ENCODE results near the gene SSR2.
"Not testable (repeated sequence)": the region's sequence is repeated elsewhere in the genome, so short reads cannot be mapped to it uniquely, and the experiment has no call there.

Gene SSR2

DNA sequence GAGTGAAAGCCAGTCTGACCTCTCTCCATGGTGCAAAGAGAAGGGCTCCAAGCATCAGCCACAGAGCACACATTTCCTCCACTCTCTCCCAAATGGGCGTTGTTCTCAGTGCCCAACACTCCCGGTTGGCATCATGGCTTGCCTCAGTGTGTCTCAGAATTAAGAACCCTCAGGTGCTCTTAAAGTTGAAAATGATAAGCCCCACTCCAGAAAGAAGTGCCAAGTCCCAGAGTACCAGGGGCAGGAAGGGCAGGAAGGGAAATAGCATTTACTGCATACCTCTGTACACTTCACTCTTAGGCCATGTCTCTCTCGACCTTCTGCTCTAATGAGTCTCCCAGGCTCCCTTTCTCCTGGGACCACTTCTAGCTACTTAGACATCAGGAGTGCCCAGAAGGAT lies 27.2 kb downstream of the SSR2 start:
- peak; percentile 34 for DNase-seq (ENCODE audit: low spot score)

DNA sequence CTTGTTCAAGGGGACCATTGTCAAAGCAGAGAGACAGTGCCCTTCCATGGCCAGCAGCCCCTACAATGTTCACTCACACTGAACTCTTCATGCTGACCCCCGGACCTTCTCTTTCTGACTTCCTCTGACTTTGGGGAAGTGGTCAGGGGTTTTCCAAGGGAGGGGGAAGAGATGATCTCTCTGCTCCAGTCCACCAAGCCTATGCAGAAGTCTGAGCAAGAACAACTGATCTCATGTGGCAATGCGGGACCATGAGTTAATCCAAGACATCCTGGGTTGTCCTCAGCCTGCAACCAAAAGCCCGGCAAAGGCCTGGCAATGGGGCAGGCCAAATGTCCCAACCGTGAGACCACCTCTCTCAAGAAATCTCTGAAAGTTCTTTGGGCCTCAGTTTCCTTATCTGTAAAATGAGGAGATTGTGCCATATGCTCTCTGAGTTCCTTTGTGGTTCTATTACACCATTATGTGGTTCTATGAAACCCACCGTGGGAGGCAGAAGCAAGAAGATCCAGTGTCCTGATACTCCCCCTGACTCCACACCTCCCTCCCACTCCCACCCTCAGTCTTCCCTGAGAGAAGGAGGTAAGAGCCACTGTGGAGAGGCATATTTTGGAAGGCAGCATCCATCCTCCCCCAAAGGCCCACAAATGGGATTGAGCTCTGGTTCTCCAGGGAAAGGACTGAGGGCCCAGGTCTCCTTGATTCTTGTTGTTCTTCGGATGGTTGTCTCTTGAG lies 30.6 kb downstream of the SSR2 start:
- no peak for DNase-seq (ENCODE audit: low spot score)

DNA sequence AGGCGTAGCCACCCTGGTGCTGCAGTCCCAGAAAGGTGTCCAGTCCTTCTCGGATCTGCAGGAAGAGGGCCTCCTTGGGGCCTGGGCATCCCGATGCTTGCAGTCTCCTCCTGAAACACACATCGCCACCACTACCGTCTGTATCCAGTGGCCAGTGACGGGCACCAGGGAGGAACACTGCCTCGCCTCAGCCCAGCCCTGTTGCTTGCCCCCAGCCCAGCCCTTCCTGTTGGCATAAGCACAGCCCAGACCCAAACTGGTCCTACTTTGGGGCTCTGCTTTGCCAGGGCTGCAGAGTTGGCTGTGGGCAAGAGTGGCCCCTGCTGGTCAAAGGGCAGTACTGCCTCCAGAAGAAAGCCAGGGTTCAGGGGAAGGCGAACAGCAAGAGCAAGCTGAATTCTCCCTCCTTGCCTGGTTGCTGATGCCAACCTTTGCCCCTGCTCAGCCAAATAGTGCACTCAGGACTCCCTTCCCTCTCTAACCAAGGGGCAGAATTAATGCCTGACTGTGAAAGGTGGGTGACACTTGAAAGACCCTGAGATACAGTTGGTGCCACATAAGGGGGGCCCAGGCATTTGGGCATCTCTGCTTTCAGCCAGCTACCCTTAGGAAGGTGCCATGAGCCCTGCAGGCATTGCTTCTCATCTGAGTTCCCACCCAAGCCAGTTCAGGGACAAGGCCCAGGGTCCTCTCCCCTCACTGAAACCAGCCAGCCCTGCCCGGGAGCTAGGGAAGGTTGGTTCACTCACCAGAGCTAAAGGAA lies 31.3 kb downstream of the SSR2 start:
- DNase-seq (ENCODE audit: low spot score): peak; percentile 90

DNA sequence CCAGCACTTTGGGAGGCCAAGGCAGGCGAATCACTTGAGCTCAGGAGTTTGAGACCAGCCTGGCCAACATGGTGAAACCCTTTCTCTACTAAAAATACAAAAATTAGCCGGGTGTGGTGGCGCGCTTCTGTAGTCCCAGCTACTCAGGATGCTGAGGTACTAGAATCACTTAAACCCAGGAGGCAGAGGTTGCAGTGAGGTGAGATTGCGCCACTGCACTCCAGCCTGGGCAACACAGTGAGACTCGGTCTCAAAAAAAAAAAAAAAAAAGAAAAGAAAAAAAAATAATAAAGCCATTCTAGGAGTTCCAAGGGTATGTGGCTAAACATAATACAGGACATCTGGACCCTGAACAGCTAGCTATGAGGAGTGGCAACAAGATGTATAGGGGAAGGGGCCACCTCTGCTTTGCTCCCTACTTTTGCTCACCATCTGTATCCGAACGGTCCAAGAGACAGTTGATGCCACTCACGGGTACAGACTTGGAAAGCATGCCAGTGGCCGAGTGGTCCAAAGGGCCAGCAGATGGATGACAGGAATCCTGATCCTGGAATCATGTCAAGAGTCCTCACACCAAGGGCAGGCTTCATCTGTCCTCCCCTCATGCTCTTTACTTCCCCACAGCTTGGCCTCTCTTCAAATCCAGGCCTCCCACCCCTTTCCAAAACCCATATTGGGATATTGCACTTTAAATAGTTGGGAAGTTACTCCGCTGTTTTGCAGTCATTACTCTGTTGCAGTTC lies 35.7 kb downstream of the SSR2 start:
- DNase-seq (ENCODE audit: low spot score): not testable (repeated sequence)

DNA sequence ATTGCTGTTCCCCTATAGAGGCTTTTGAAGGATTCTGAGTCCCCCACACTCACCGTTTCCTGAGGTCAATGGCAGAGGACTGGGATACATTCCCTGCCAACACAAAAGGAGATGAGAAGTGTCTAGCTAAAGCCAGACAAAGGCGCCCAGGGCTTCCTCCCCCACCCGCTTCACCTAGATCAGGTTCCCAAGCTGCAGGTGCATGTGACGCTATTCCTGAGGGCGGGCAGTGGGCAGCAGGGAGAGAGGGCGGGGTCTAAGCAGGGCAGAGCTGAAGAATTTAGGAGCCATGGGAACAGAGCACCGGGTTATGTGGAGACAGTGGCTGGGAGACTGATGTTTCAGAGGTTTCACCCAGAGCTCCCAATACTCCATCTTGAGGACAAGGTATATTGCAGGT lies 36.4 kb downstream of the SSR2 start:
- DNase-seq (ENCODE audit: low spot score): no peak

DNA sequence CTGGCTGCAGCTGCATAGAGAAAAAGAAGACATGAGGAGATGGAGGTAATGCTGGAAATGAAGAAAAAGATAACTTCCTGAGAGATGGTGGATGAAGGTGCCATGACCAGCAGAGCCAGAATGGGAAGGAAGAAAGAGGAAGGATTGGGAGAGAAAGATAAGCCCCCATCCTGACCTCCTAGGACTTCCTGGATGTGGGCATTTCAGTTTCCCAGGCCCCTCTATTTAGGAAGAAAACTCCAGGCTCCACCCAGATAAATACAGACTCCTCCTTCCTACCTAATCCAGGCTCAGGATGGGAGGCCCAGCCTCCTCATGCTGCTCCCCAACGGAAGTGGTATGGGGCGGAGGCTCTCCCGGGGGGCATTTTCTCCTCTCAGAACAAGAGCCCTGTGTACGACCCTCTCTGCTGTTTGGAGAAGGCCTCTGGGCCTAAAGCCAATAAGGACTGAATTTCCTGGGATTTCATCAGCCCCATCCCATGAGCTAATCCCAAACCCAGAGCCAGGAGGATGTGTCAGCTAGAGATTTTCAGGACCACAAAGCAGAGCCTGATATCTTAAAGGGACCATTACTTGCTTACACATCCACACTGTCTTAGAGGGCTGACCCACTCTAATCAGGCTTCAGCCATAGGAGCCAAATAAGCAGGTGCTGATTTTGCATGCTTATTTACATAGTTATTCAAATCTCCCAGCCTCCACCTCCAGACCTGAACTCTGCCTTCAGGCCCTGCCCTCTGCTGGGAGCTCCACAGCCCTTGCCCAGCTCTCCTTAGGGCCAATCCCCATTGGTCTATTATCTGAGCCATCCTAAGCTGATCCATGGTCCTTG lies 37.3 kb downstream of the SSR2 start:
- peak; percentile 64 for DNase-seq (ENCODE audit: low spot score)

DNA sequence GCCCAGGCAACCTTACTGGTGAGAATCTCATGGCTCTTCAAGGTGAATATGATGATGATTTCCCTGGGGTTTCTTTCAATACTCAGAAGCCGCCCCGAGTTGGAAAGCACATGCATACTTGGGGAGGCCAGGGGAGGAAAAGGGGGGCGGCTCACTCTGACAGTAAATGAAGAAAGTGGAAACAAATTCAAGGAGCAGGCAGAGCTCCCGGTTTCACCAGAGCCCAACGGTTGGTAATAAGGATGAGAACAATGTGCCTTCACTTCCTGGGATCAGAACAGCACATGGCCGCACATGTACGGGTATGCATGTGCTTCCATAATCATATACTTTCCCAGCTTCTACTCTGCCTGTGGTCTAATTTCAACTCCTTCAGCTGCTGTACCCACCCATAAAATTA lies 38.6 kb downstream of the SSR2 start:
- DNase-seq (ENCODE audit: low spot score): no peak

DNA sequence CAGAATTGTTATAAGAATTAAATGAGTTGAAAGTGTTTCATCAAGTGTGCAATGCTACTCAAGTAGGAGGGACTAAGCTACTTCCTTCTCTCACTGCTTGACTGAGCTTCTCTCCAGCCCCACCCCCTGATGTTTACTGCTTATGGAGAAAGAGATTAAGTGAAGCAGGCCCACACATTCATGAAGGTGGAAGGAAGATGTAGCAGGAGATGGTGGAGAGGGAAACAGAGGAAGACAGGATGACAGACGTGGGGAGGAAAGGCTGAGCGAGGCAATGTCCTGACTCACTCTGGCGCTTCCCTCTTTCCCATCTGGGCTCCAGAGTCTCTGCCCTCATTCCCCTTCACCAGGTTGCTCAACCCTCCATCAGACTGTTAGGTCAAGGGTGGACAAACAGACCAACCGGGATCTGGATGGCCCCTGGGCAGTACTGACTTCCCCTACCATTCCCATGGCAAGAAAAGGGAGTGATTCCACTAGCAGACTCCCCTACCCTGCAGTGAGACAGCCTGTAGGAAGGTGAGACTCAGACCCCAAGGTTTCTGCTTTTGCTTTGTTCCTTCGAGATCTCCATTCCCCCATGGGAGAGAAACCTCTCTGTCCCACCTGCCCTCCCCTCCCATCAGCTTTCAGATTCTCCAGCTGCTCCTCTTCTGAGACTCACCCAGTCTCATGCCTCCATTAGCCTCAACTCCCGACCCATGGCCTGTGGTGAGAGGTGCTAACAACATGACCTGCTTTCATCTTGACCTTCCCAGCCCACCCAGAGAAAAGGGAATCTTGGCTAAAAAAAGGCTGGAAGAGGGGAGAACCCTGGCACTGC lies 39.3 kb downstream of the SSR2 start:
- DNase-seq (ENCODE audit: low spot score): no peak

DNA sequence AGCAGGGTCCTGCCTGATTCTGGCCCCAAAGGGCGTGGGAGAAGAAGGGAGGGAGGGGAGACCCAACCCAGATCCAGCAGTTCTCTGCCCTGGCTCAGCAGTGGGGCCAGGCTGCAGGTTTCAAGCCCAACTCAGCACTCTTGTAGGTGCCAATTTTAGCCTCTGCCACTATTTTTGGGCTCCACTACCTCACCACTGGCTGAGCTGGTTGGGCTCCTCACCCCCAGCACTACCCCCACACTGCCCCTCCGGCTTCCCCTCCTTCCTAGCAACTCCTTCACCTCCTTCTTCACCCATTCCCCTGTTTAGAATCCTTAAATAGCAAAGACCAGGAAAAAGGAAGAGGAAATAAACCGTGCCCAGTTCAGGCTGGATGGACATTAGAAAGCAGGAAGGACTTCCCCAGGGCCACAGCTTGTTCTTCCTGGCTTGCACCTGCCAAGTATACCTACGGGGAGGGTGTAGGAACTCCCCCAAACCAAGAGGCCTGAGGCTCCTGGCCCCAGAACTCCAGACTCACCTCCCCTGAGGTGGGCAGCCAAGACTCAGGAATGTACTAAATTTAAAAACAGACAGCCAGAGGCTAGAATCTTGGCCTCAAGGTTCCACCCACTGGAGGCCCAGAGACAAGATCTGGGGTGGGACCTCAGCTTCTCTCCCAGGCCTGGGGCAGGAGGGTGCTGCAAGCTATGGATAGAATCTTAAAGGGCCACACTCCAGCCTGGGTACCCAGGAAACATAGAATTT lies 41.0 kb downstream of the SSR2 start:
- no peak for DNase-seq (ENCODE audit: low spot score)

DNA sequence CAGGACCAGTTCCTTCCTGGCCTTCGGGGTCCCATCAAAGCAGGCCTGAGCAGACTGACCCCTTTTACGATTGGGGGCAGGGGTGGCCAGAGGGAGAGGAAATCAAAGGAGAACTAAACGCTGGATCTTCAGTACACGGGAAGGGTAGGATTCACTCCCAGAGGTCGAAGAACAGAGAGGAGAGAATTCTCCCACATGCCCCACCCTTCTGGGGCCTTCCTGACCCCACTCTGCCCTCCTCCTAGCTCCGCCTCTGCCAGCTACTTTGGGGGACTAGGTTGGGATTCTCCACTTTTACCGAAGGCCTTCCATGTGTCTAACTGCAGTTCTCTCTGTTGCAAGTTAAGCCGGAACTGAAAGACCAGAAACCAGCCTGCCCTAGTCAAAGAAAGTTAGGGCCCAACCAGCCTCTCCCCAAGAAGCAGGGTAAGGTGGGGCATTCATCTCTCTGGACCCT lies 41.8 kb downstream of the SSR2 start:
- no peak for DNase-seq (ENCODE audit: low spot score)

DNA sequence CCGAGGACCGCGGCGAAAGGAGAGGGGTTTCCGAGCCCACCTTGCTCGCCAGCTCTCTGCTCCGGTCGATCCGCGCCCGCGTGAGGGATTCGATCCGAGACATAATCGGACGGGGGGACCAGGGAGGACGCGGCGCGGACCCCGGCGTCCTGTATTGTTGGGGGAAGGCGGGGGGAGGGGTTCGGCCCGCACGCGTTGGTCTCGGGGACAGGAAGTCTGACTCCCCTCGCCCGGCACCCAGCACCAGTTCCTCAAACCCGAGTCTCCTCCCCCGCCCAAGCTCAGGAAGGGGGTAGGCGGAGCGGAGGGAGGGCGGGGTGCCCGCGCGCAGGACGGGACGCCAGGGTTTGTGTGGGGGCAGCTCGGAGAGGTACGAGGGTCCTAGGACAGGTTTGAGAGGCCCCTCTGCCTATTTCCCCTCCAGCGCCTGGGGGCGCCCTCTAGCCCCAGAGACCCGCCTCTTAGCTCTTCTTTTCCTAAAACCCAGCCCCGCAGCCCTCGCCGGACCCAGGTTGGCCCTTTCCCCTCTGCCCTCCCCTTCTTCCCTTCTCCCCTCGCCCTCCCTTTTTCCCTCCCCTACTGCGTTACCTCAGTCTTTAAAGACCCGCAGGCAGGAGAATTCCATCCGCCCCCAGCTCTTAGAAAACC lies 42.3 kb downstream of the SSR2 start, which contains the start of gene ARHGEF2:
Gene ARHGEF2 (minus strand): TSS at position 223 of the 648 bp plus-strand sequence. CDS start 120 bp downstream, at position 103.
- peak; percentile 90 for DNase-seq (ENCODE audit: low spot score)

DNA sequence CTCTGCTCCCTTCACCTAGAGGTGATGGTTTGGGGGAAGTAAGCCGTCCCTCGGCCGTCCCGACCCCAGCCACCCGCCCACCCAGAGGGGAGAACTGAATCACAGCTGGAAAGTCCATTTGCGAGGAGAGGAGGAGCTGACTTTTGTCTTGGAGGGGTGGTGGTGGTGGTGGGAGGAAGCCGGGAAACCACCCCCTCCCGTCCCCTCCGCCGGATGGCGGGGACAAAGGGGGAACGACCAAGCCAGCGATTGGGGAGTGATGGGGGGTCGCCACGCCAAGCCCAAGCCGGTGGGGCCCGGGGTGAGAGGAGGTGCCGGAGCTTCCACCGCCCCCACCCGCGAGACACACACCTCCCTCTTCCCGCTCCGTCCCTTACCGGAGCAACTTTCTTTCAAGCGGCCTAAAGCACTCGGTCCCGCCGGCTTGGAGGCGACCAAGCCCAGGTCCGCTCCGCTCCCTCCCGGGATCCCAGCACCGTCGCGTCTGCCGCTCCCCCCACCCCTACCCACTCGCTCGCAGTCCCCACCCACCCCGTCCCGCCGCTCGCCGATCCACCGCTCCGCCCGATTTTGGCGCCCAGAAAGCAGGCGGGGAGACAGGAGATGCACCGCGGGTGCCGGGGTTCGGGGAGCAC lies 42.9 kb downstream of the SSR2 start:
- peak; percentile 83 for DNase-seq (ENCODE audit: low spot score)

DNA sequence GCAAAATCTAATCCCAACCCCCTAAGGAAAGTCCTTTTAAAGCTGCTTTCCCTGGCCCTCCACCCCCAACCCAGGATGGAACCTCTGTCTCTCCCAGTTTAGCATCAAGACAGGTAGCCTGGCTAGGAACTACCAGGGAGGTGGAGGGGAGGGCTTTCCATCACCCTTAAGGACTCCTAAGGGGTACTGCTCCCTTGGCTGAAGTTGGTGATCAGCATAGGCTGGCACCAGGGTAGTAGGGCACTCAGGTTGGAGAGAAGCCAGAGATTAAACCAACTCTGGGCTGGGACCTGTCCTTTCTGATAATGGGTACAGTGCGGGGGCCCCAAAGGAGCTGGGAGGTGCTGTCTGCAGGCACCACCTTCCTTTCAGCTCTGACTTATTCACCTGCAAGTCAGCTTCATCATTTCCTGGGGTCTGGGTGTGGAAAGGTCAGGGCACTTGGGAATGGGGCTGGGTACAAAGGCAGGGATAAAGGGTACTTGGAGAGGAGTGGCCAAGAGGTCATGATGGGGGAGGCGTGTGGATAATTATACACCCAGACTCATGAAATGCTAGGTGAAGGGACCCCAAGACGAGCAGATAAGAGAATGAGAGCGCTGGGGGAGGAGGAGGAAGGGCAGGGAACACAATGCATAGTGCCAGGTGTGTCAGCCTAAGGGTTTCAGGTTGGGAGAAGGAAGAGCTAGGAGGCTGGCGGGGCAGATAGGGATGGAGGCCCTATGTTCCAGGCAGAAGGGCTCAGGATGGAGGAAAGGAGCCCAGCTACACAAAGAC lies 43.6 kb downstream of the SSR2 start:
- DNase-seq (ENCODE audit: low spot score): peak; percentile 55

DNA sequence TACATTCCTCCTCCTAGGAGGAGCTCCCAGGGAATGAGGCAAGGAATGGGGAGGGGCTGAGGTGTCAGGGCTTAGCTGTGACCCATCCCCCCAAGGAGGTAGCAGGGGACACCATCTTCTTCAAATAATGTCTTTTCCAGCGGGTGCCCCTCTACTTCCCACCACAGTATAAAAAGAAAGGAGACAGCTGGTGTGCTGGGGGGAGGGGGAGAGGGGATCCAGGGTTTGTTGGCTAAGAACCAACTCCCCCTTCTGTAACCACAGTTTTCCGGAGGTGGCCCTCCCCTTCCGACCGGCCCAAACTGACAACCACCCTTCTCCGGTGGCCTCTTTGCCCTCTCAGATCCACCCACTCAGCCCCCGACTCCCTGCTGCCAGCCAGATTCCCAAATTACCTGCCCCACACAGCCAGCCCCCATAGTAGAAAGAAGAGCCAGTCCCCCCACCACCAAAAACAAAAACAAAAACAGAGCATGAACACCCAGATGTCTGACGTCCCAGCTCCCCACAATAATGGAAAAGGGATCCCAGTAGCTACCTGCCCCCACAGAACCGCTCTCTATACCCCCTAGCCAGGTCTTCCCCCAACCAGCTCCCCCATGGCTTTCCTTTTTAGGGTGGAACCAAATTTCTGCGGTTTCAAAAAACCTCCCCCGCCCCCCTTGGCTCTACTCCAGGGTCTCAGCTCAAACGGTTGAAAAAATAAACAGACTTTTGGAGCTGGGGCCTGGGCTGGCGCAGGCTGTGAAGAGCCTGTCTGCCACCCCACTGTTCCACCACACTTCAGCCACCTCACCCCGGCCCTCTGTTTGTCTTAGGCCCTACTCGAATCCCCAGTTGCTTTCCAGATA lies 44.5 kb downstream of the SSR2 start:
- peak; percentile 80 for DNase-seq (ENCODE audit: low spot score)

DNA sequence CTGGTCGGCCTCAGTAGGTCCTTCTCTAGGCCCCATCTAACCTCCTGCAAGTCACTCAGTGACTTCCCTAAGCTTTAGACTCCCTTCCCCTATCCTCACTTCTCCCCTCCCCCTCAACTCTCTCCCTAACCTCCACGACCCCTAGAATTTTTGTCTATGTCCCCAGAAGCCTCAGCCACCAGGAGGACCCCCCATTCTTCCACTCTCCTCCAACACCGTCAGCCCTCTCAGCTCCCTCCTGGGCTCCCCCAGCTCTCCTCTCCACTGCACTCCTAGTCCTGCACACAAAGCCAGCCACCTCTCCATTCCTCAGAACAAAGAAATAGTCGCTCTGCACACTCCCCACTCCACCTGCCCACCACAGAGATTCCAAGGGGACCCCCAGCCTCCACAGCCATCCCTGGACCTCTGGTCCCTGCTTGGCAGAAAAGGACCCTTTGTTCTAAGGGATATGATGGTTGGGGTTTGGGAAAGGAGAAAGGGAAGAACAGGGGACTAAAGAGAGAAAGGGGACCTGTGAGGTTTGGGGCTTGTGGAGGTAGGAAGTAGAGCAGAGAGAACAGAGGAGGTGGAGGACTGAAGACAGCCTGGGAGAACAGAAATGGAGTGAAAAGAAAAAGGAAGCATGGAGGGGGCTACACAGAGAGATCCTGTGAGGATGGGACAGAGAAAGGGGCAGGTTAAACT lies 45.2 kb downstream of the SSR2 start:
- DNase-seq (ENCODE audit: low spot score): no peak

DNA sequence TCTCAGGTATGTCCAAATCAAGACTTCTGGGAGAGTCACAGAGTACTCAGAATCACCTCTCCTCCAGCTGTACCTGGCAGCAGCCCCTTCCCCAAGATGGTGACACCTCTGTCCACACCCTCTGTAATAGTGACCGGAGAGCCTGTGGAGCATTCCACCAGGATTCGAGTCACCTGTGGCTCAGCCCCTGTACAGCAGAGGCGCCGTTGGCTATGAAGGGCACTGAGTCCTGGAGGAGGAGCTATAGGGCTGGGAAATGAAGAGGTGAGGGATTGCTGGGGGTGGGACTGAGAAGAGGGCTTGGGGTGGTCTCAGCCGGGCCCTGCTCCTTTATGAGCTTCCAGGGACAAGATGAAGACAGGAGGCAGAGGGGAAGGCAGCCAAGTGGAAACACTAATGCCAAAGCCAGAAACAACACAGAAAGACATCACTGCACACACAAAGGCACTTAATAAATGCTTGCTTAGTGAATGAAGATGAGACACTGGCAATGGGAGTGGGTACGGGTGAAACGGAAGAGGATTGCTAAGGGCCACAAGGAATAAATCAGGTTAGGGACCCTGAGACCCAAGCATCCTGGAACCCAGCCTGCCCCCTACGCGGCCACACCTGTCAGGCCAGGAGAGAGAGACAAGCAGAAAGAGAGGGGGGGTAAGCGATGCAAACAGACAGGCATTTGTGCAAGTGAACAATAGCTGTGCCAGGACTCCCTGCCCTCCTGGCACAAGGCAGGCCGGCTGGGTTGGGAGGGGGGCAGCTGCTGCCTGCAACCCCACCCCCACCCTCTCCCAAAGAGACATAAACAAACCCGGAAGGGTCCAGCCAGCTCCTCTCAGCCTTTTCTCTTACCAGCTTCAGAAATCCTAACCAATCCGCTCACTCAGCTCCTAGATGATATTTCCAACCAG lies 46.3 kb downstream of the SSR2 start:
- DNase-seq (ENCODE audit: low spot score): no peak

Measured in D341Med (cell line).